GM19193 (cell line): ENCODE measurements around the gene LRTM2.

Experiments used
- POLR2A ChIP-seq: IDR thresholded peaks from 4 replicates; pipeline ENCODE4 v1.6.1; 2011; ENCODE audit not compliant: insufficient read depth, insufficient read length; ENCODE audit errors: extremely low read depth

The LRTM2 gene

GRCh38 chr12:1870998-1871917, 50.9 kb downstream of the LRTM2 start:
- no peak for TF ChIP-seq POLR2A

GRCh38 chr12:1872001-1872400, 51.6 kb downstream of the LRTM2 start:
- no peak for TF ChIP-seq POLR2A

- TF ChIP-seq POLR2A = no peak
Measured at GRCh38 chr12:1872448-1872847, 52.1 kb downstream of the LRTM2 start.

- no peak for TF ChIP-seq POLR2A
Measured at GRCh38 chr12:1873531-1874510, 53.5 kb downstream of the LRTM2 start.

DNA sequence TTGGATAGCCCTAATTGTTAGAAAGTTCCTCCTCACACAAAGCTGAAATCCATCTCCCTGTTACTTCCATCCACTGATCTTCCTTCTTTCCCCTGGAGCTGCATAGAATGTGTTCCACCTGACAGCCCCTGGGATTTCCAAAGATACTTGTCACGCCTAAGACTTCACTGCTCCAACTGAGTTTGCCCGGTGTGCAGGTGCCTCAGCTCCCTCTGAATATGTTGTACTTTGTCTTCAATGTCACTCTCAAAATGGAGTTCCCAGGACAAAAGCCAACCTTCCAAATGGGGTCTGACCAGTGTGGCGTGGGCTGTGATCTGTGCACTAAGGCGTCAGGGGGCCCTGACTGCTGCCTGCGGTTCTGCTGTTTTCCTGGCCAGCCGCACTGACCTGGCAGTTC, 55.2 kb downstream of the LRTM2 start:
- no peak for TF ChIP-seq POLR2A

GRCh38 chr12:1876086-1876485, 55.7 kb downstream of the LRTM2 start:
- no peak for TF ChIP-seq POLR2A

DNA sequence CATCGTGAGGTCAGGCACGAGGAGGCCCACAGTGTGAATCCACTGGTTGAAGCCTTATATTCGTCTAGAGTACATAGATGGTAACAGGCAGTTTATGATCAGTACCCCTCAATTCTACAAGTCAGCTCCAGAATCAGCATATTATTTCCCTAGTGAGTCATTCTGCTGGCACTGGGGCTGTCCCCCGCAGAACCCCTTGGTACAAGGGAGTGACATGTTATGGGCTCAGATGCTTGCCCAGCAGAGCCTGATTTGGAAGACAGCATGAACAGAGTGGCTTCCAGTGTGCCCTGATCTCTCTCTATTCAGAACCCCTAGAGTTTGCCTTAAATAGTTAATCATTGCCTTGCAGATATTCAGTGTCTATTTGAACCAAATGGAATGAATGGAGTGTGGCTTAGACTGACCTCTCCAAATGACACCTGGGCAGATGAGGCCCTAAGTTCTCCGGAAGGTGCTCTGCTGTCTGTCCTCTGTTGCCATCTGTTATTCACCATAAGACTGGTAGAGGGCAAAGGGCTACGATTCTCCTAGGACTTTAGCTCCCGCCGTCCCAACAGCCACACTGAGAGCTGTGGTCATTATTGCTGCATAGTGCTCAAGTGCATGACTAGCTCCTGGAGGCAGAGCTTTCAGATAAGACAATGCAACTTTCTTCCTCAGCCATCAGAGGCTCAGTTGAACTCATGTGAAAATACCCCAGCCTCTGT, 57.0 kb downstream of the LRTM2 start:
- no peak for TF ChIP-seq POLR2A

GRCh38 chr12:1878214-1878613, 57.8 kb downstream of the LRTM2 start:
- no peak for TF ChIP-seq POLR2A

GRCh38 chr12:1878695-1879094, 58.3 kb downstream of the LRTM2 start:
- TF ChIP-seq POLR2A = no peak

- TF ChIP-seq POLR2A = no peak
Measured at GRCh38 chr12:1879633-1880032, 59.3 kb downstream of the LRTM2 start.

GRCh38 chr12:1880153-1880845, 59.9 kb downstream of the LRTM2 start:
- no peak for TF ChIP-seq POLR2A

- TF ChIP-seq POLR2A = no peak
Measured at GRCh38 chr12:1880876-1881275, 60.5 kb downstream of the LRTM2 start.

- TF ChIP-seq POLR2A = no peak
Measured at GRCh38 chr12:1881301-1881700, 60.9 kb downstream of the LRTM2 start.

- no peak for TF ChIP-seq POLR2A
Measured at GRCh38 chr12:1881936-1882335, 61.6 kb downstream of the LRTM2 start.

- TF ChIP-seq POLR2A = no peak
Measured at GRCh38 chr12:1882405-1882804, 62.0 kb downstream of the LRTM2 start.

GRCh38 chr12:1882850-1883470, 62.6 kb downstream of the LRTM2 start:
- no peak for TF ChIP-seq POLR2A
